HG03558 (cell line): Measurements from ENCODE around the gene PRSS3.
"Not testable (repeated sequence)": the region's sequence is repeated elsewhere in the genome, so short reads cannot be mapped to it uniquely, and the experiment has no call there.

Source experiments
- ATAC-seq: cut with Tn5 transposase; IDR thresholded peaks from one replicate; pipeline ENCODE4 v1.9.1; 2021; ENCODE audit warnings: moderate number of reproducible peaks; ENCODE audit not compliant: unreplicated experiment; ENCODE audit errors: extremely low read depth

PRSS3 gene

GRCh38 chr9:33795281-33795680 lies at the start of gene PRSS3:
Gene PRSS3 (plus strand): TSS chr9:33795561. CDS start chr9:33795574, 13 bp downstream.
- no peak for ATAC-seq

- no peak for ATAC-seq
These were observed 46.6 kb upstream of the PRSS3 start for GRCh38 chr9:33748633-33749304.

GRCh38 chr9:33749305-33749654 lies 46.1 kb upstream of the PRSS3 start:
- ATAC-seq, result not testable (repeated sequence)

GRCh38 chr9:33750307-33750838 lies 45.0 kb upstream of the PRSS3 start:
- ATAC-seq, result no peak

- no peak for ATAC-seq
These were observed 44.5 kb upstream of the PRSS3 start for GRCh38 chr9:33750839-33751339.

- no peak for ATAC-seq
These were observed 43.7 kb upstream of the PRSS3 start for GRCh38 chr9:33751536-33752129.

GRCh38 chr9:33752130-33752637 lies 43.2 kb upstream of the PRSS3 start:
- ATAC-seq, result no peak

- not testable (repeated sequence) for ATAC-seq
These were observed 42.6 kb upstream of the PRSS3 start for GRCh38 chr9:33752789-33753188.

GRCh38 chr9:33759648-33760047 lies 35.7 kb upstream of the PRSS3 start:
- not testable (repeated sequence) for ATAC-seq

GRCh38 chr9:33762343-33762742 lies 33.0 kb upstream of the PRSS3 start:
- no peak for ATAC-seq

GRCh38 chr9:33763709-33764108 lies 31.7 kb upstream of the PRSS3 start:
- ATAC-seq, result not testable (repeated sequence)

GRCh38 chr9:33765411-33765810 lies 29.9 kb upstream of the PRSS3 start:
- no peak for ATAC-seq

GRCh38 chr9:33770156-33770880 lies 25.0 kb upstream of the PRSS3 start:
- ATAC-seq, result not testable (repeated sequence)

- ATAC-seq, result not testable (repeated sequence)
These were observed 22.2 kb upstream of the PRSS3 start for GRCh38 chr9:33773135-33773534.

- not testable (repeated sequence) for ATAC-seq
These were observed 21.2 kb upstream of the PRSS3 start for GRCh38 chr9:33774074-33774659.

- ATAC-seq, result no peak
These were observed 18.8 kb upstream of the PRSS3 start for GRCh38 chr9:33776578-33776977.

GRCh38 chr9:33778700-33779351 lies 16.5 kb upstream of the PRSS3 start:
- no peak for ATAC-seq

GRCh38 chr9:33780276-33780675 lies 15.1 kb upstream of the PRSS3 start:
- ATAC-seq, result no peak

- no peak for ATAC-seq
These were observed 13.6 kb upstream of the PRSS3 start for GRCh38 chr9:33781736-33782135.
